GM19467 (cell line): Measurements from ENCODE around the gene RPL37A.

Experiments used
- ATAC-seq: cut with Tn5 transposase; IDR thresholded peaks from one replicate; pipeline ENCODE4 v1.9.1; 2021; ENCODE audit warnings: mild to moderate bottlenecking, moderate library complexity; ENCODE audit not compliant: unreplicated experiment

RPL37A gene

GRCh38 chr2:216486708-216487107 is 11.9 kb upstream of the RPL37A start:
- ATAC-seq = no peak

DNA sequence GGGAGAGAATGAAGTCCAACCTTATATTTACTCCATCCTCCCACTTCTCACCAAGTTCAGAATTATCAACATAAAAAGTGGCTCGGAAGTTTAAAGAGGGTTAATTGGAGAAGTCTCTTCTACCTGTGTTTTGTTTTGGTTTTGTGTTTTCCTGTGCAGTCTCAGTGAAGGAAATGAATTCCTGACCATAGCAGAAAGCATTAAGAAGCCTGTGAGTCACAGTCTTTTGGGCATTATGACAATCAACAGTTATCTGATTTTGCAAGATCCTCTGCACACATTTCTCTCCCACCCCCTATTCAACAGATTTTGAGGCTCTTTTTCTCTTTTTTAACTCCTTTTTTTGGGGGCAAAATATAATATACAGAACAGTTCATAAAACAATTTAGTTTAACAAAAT is 8.6 kb upstream of the RPL37A start:
- no peak for ATAC-seq

DNA sequence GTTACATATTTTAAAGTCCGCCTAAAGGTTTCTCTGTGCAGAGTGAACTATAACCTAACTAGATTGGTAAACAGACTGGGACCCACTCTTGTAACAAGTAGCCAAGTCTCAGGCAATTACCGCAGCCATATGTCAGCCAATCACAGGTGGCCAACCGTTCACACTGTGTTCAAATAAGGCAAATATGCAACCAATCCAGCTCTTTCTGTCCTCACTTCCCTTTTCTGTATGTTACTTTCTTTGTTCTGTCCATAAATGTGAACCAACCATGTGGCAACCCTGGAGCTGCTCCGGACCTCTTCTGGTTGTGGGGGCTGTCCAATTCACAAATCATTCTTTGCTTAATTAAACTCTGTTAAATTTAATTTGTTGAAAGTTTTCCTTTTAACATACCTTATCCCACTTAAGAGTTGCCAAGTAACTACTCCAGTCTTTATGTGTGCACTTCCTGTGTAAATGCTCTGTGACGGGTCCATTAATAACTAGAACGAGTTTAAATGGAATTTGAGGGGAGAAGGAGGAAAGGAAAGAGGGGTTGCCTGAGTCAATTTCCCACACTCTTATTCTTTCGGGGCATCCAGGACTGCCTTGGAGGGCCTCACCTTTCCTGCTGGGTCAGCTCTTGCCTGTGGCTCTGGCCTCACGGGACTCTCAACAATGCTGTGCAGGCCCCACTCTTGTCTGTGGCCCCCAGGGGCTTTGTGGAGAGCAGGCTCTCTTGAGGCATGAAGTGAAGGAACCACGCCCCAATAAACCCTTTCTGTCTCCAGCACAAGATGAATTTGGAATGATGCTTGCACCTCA is 6.6 kb upstream of the RPL37A start:
- ATAC-seq = peak; percentile 65

GRCh38 chr2:216492597-216493333 is 5.9 kb upstream of the RPL37A start:
- ATAC-seq = no peak

GRCh38 chr2:216493334-216493685 is 5.3 kb upstream of the RPL37A start:
- no peak for ATAC-seq

DNA sequence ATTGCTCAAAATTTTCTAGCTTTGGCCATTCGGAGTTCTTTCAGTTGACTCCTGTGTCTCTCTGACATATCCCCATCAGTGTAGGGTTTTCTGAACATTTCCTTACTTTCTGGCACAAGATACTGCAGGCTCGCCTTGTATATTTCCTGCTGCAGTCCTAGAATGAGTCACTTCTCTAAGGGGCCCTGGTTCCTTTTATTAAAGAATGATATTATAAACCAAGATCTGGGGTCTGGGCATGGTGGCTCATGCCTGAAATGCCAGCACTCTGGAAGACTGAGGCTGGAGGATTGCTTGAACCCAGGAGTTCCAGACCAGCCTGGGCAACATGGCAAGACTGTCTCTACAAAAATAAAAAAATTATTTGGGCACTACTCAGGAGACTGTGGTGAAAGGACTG is 3.0 kb upstream of the RPL37A start:
- ATAC-seq = no peak

DNA sequence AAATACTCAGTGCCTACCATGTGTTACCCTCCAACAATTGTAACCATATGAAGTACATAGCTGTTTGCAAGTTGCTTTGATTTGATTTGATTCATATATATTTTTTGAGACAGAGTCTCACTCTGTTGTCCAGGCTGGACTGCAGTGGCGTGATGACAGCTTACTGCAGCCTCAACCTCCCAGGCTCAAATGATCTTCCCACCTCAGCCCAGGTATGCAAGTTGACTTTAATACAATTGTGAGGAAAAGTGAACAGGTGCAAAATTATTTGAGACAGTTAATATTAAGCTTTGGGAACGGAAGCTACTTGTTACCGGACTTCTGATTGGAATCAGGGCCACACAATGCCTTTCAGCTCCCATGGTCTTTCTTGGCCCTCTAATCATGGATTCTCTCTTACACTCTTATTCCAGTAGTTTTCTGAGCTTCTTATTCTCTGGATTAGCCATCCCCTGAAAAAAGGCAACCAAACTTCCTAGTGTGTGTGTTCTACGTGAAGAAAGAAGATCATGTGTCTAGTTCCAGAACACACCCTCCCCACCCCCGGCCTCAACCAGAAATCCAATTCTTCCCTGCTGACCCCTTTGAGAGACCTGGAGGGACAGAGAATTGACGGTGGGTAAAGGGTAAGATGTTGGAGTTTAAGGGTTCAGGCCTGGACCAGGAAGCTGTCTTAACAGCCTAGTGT is 1.1 kb upstream of the RPL37A start:
- no peak for ATAC-seq

- no peak for ATAC-seq
Observed at GRCh38 chr2:216498070-216498378, 620 bp upstream of the RPL37A start.

DNA sequence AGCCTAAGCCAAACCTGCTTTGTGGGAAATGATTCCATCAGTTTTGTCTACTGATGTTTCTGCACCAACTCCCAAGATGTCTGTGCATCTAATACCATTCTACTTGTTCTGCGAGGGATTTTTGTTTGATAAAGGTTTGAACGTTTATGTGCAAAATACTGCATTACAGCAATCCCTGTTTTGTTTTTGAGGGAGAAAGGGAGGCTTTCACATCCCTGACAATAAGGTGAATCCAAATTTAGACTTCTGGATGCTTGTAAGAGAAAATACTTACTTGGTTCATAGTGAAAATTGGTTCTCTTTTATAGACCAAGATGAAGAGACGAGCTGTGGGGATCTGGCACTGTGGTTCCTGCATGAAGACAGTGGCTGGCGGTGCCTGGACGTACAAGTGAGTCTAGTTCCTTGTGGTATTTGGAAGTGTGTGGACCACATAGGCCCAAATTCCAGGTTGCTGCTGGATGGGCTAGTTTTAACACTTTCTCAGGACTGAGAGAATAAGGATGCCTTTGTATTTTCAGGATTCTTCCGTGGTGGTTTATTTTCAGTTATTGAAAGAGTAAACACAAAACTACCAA is 1.1 kb downstream of the RPL37A start:
- no peak for ATAC-seq

- no peak for ATAC-seq
Observed at GRCh38 chr2:216500572-216500971, 1.9 kb downstream of the RPL37A start.

DNA sequence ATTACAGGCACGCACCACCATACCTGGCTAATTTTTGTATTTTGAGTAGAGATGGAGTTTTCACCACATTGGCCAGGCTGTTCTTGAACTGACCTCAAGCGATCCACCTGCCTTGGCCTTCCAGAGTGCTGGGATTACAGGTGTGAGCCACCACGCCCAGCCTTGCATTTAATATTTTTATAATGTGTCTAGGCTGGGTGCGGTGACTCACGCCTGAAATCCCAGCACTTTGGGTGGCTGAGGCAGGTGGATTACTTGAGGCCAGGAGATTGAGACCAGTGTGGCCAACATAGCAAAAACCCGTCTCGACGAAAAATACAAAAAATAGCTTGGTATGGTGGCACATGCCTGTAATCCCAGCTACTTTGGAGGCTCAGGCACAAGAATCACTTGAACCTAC is 3.2 kb downstream of the RPL37A start:
- no peak for ATAC-seq

DNA sequence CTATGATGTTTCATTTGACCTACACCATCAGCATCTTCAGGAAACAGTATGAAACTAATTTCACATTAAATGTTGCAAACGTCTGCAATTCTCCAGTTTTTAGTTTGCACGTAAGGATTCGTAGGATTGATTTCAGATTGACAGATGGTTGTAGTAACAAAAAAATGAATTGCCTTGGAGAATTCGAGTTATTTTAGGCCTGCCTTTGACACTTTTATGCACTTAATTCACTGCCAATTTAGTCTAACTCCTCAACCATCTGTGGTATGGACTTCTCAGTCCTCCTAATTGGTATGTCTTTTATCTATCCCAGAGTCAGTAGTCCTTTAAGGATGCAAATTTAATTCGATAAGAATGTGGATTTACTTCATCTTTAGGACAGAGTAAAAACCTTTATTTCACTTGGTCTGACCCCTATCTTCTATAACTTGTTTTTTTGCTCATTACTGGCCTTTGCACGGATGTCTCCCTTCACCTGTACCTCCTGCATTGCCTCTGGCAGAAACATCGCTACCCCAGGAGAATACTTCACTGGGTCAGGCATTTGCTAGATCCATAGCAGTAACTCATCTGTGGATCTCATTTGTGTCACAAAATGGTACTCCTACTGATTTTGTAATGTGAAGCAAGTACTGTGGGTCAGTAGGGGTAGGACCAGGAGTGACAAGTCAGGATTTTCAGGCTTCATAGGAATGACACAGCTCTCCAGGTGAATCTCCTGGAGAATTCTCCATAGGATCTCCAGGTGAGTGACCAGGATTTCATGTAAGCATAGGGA is 3.9 kb downstream of the RPL37A start:
- no peak for ATAC-seq

DNA sequence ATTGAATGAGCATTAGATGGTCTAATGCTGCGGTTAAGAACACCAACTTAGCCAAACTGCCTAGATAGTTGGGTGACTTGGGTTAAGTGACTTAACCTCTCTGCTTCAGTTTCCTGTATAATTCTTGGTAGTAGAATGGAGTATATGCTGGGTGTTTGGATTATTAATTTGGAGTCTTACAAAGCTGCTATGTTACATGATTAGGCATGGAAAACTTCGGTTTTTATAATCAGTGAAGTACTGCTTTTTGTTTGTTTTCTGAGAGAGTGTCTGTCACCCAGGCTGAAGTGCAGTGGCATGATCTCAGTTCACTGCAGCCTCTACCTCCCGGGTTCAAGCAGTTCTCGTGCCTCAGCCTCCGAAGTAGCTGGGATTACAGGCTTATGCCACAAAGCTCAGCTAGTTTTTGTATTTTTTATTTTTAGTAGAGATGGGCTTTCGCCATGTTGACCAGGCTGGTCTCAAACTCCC is 4.5 kb downstream of the RPL37A start:
- ATAC-seq = no peak

DNA sequence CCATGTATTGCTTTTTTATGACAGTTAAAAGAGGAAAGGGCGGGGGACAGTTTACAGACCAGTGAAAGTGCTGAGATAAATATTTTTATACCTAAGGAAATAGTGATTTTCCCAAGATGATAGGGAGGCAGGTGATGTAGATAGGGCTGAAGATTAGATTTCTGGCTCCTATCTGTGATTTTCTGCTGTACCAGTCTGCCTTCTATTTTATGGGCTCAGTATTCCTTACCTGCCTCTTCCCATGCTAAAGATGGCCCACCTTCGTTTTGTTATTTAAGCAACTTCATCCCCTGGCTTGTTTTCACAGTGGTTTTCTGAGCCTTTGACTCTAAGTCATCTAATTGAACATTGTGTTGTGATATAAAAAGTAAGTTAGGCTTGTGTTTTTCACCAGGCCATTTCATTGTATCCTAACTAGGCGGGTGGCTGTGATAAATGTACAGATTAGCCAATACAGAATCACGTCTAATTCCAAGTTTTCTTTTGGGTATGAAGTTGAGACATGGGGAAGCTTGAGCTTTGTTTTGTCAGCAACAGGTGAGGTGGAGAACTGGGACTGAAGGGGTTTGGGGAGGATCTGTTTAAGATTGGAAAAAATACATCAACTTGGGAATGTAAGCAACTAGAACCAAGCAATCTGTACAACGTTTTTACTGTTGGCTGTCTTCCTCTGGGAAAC is 5.2 kb downstream of the RPL37A start:
- ATAC-seq = no peak

DNA sequence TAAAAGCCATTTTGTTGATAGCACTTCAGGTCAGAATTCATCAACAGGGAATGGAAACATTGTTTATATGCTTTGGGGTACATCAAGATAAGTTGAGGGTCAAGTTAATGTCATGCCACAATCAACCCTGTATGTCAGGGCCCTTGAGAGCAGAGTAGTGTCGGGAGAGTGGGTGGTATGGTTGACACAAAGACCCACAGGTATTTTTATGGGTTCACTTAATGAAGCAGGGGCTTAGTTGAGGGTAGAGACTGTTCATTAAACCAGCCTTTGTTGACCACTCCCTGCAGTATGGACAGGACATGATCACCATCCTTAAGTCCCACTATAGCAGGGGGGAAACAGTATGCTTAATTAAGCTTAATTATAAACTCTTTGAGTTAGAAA is 5.7 kb downstream of the RPL37A start:
- ATAC-seq = no peak

GRCh38 chr2:216505133-216506106 is 6.8 kb downstream of the RPL37A start:
- ATAC-seq = no peak

DNA sequence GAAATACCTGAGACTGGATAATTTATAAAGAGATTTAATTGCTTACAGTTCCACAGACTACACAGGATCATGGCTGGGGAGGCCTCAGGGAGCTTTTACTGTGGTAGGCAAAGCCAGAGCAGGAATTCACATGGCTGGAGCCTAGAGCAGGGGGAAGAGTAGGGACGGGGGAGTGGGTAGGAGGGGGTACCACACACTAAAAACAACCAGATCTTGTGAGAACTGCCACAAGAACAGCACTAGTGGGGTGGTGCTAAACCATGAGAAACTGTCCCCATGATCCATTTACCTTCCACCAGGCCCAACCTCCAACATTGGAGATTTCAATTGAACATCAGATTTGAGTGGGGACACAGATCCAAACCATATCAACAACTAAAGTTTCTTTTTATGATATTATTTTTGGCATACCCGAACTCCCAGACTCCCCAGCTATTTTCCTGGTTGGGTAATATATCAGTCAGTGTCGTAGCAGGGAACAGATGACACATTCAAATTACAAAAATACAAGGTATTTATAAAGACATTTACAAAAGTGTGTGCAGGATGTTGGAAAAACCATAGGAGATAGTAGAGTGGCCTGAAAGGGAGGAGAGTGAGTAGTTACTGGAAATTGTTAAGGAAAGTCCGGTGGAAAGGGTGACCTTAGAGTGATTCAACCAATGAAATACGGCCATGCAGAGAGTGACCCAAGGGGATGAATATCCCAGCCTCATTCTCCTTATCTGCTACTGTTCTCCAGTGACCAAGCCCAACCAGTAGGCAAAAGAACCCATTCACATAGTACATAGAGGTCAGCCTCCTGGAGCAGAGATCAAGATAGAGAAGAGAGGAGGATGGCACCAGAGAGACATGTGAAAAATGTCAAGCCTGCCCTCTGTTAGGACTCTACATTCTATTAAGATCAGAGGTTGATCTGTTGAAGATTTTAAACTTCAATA is 8.8 kb downstream of the RPL37A start:
- no peak for ATAC-seq

DNA sequence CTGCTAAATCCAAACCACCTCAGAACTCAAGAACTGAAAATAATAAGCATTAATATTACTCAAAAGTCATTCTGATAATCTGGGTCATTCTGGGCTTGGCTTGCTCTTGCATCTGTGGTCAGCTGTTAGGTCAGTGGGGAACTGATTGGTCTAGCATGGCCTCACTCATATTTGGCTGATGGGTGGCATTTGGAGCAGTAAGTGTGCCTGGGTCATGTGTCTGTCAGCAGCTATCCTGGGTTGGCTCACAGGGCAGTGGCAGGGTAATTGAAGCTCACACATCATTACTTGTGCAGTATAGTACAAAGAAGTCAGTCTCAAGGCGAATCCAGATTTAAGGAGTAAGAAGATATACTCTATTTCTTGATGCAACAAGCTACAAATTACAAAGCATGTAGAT is 9.6 kb downstream of the RPL37A start:
- ATAC-seq = no peak
